Vagina (tissue), 2 donors: ENCODE measurements around the gene STARD10.

ENCODE experiments used
- CTCF ChIP-seq, 3 experiments: fragments of 450-650 bp in 2 of 3; fragments of 200-600 bp in 1 of 3; sonication (generic) in 1 of 3; IDR thresholded peaks; one replicate each; pipeline ENCODE4 v1.5.1; 2017 to 2019; ENCODE audit warnings: antibody characterized with exemption in 3 of 3, mild to moderate bottlenecking in 2 of 3, moderate library complexity in 2 of 3
- POLR2AphosphoS5 ChIP-seq, 2 donors: sonication (generic); formaldehyde crosslinking; IDR thresholded peaks; one replicate each; pipeline ENCODE4 v1.9.0; 2017; ENCODE audit warnings: antibody characterized with exemption in 2 of 2, mild to moderate bottlenecking in 2 of 2, low read depth in 1 of 2; ENCODE audit not compliant: insufficient read depth in 1 of 2

DNA sequence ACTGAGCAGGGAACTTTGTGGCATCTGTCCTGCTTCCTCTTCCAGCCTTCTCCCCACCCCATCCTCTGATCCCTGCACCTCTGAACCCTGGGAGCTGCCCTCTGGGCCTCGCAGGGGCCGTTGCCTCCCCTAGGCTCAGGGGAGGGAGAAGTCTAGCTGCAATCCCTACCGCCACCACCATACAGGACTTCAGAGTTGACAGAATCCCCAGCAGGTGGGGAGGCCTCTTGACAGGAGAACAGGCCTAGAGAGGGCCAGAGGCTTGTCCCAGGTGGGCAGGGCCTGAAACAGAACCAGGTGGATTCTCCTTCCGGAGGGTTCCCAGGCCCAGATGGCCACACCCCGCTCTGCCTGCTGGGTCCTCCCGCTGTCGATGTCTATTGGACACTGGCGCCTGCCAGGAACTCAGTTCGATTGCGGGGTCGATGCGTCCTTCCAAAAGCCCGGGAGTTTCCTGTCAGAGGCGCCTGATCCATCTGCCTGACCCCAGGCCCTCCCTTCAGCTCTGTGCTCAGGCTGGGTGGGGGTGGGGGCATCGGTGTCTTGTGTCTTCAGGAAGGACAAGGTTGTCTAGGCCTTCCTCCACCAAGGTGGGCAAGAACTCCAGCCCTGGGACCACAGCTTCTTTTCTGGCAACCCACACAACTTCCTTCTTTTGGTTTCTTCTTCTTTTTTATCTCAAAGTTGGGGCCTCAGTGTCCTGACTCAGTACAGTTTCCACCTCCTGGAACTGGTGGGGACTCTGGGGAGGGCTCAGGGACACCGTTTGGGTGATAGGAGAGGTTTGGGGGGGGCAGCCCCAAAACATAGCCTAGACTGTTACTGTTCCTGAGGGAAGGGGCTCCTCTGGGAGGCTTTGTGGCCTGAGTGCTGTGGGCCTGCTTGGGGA, 6.4 kb downstream of the STARD10 start:
- TF ChIP-seq CTCF (IDR thresholded peaks at IDR 0.05) (no peak), POLR2AphosphoS5 (IDR thresholded peaks at IDR 0.05; ENCODE audit: insufficient read depth in 1 of 2, low read depth in 1 of 2) (no peak)
